NCI-H146 (cell line): ENCODE data around the gene IL5RA.

Source experiments
- DNase-seq: peaks from one replicate; lab custom pipeline; 2025; lab: John Stamatoyannopoulos, UW

IL5RA gene

DNA sequence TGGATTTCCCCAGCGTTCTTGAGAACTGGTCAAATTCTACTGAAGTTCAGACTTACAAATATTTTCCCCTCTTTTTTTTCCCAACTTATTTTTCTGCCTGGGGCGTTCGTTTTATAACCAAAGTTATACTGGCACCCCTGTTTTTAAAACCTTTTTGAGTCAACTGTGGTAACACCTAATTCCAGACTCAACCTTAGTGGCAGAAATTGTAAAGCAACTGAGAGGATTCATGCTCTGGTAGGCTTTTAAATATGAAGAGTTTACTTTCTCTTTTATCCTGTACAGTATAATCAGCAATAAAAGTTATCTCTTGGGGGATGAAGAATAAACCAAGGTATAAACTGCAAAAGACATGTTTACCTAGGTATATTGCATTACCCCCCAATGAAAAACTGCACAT is 2.3 kb downstream of the IL5RA start:
- DNase-seq: no peak

DNA sequence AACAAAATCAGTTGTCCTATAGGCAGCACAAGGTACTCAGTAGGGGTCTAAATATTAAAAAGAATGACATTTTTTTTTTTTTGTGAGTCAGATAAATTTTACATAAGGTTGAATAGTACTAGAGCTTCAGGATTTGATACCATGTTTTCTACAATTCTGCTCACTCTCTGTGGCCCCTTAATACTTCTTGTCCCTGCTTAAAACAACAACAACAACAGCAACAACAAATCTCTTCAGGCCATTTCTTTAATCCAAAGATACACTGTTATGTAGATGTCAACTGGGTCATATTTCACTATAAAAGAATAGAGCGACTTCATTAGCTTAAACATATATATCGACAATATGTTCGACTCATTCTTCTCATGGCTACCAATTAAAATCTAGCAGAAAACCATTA is 3.0 kb downstream of the IL5RA start:
- no peak for DNase-seq

DNA sequence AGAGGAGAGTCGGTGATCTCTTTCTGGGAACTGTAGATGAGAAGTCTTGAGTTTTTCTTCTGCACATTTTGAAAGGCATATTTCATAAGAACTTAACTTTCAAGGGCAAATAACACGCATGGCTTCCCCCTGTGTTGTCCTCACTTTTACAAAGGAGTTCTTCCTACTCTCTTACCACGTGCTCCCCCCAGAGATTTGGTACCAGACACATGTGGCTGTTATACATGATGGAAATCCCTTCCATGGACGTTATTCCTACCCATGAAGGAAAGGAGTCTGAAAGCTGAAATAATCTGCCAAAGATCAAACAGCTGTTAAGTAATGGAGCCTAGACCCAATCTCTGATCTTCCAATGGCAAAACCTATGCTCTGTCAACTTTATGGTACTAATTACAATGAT is 4.4 kb downstream of the IL5RA start:
- DNase-seq: no peak

DNA sequence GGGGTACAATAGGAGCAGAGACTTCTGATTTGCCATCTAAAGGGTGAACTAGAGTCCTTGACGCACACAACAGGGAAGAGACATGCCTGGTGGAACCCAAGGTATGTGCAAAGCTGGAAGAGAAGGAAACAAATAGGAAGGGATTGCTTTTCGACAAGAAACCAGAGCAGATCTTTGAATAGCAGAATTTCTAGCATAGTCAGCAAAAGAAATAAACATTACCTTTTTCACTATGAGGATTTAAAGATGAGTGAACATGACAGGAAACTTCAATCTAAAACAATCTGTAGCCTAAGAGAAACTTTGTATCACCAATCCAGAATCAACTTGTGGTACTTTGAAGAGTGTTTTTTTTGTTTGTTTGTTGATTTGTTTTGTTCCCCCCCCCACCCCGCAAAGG is 4.9 kb downstream of the IL5RA start:
- no peak for DNase-seq

DNA sequence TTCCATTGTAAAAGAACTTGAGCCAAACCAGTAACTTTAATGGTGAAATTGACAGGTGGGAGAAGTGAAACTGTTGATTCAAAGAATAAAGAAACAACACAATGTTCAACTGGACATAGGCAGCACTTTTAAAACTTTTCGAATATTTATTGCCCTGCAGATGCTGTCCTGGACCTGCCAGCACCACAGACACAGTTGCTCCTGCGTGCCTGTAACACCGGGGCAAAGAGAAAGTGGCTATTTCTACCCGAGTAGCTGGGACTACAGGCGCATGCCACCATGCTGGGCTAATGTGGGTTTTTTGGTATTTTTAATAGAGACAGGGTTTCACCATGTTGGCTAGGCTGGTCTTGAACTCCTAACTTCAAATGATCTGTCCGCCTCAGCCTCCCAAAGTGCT is 7.4 kb downstream of the IL5RA start:
- DNase-seq: no peak

DNA sequence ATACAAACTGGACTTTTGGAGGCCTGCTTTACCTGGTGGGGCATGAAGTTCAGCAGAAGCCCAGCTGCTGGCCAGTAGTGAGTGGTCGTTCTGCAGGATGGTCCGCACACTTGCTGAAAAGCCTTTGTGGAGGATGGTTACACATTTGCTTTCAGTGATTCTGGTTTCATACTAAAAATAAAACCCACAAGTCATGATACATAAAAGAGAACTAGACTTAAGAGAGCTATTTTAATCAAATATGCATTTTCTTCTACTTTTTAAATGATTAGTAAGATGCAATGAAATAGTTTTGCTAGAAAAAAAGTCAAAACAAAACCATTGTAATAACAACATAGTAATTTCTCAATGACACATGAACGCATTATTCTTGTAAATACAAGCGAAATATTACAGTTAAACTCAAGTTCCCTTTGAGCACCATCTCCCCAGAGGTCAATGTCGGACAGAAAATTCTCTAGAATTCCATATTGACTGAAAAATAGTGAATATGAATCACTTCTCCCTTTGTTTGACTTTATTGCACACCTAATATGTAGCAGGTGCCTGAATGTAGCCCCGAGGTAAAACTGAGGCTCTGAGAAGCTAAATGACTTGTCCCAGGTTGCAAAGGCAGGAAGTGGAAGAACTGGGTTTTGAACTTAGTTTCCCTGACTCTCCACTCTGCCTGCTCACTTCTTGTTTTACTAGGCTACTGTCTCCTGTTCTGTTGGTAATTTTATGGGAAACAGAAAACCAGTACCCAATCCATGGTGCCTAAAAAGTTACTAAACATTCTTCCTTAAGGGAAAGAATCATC is 8.3 kb downstream of the IL5RA start:
- DNase-seq: no peak

DNA sequence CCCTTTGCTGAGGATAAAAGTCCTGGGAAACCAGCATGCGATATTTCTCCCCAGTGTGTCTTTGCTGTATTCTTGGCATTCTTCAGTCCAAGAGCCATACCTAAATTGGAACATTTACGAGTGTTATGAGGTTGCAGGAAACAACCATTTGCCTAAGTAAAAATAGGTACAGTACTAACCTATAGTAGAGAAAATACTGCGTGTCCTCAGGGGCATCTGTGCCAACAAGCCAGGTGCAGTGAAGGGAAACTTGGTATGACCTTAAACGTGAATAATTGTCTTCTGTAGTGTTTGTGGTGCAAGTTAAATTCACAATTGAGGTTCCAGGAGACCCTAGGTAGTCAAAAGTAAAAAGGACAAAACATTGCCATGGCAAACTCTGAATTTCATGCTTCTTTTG is 12.2 kb downstream of the IL5RA start:
- no peak for DNase-seq

DNA sequence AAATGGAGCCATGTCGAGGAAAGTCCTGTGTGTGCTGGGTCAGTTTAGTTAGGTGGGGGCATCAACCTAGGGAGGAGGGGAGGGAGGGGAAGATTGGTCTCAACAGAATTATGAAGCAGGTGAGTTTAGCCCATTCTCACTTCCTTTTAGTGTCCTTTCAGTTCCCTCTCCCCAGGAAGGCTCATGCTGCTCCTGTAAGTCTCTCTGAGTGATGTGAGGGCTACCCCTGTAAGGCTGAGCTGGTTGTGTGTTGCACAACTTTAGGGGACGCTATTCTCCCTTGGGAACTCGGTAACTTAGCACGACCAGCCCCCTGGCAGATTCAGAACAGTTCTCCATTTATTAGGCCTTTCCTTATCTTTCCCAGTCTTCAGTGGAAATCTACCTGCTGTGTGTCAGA is 21.2 kb downstream of the IL5RA start:
- DNase-seq: no peak

DNA sequence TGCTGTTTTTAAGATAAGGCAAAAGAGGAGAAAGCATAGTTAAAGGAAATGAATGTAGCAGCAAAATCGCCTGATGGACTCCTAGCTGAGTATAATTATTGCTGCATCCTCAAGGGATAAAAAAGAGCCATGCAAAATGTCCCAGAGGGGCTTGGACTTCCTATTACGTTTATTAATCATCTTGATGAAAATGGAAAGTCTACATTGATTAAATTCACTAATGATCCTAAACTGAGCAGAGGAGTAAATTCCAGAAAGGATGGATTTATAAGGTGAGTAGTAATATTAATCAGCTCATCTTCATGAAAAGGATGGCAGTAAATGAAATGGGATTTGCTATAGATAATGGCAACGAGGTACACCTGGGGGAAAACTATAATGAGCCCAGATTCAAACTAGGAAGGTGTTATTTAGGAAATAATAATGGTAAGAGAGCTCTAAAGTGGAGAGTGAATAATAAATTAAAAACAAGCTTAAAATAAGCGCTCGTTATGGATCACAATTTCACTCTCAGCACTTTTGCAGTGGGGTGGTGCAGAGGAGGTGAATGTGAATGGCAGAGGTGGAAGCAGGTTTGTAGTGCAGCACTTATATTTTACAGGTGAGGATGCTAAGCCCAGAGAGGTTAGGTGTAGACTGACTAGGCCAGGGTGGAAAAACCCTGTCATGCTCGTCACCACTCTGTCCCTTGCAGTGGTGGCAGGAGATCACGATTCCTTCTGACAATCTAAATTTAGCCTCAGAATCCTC is 22.3 kb downstream of the IL5RA start:
- no peak for DNase-seq

DNA sequence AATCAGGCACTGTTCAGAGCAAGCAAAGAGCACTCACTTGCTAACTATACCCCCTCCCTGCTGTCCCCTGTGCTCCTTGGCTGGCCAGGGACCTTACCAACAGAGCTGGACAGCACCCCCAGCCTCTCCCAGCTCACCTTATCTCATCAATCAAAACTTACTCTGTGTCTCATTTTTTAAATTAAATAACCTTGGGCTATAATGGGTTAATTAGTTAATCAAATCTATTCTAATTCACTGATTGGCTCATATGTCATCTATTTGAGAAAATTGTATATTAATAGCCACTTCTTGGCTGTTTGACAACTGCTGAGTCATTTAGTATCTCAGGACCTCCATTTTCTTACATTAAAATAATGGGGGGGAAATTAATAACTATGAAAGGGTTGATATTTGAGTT is 22.9 kb downstream of the IL5RA start:
- DNase-seq: no peak

DNA sequence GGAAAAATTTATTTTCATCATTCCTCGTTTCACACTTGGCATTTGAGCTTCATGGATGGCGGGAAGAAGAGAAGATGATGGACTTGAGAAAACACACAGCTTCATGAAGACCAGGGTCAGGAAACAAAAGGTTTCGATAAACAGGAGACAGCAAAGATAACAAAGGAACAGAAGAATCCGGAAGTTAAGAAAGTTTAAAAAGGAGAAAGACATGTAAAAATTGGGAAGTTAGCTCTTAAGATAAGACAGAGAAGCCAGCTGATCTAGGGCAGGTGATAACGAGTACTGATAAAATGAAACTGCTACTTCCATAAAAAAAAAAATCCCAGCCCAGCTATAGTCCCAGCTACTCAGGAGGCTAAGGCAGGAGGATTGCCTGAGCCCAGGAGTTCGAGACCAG is 23.9 kb downstream of the IL5RA start:
- no peak for DNase-seq

DNA sequence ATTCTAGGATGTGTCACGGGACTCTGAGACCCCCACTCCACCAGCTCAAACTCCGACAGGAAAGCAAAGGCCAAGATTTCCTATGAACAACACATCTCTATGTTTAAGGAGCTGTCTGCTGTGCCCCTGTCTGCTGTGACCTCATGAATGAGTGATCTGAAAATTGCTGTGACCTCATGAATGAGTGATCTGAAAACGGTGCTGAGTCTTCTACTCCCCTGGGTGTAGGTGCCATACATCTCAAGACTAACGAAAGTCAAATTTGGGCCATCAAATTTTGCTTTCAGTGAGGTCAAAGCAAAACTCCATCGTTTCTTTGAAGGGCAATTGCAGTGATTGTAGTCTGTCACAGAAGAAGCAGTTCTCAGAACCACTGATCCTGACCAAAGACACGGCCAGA is 24.4 kb downstream of the IL5RA start:
- no peak for DNase-seq

DNA sequence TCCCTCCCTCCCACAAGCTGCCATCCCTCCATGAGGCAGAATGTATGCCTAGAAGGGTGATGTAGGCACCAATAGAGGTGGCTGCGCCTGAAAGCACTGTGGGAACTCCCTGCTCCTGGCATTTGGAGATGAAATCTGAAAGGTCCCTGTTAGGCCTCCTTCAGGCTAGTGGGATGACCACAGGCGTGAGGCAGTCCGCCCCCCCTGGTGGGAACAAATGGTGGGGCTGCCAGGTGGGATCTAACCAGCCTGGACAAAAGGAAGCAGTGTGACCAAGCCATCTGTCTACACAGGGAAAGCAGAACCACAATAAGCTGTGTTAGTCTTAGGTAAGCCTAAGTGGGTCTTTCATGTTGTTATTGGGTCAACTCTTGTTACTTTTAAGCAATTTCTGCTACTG is 25.3 kb downstream of the IL5RA start:
- DNase-seq: peak; percentile 48

DNA sequence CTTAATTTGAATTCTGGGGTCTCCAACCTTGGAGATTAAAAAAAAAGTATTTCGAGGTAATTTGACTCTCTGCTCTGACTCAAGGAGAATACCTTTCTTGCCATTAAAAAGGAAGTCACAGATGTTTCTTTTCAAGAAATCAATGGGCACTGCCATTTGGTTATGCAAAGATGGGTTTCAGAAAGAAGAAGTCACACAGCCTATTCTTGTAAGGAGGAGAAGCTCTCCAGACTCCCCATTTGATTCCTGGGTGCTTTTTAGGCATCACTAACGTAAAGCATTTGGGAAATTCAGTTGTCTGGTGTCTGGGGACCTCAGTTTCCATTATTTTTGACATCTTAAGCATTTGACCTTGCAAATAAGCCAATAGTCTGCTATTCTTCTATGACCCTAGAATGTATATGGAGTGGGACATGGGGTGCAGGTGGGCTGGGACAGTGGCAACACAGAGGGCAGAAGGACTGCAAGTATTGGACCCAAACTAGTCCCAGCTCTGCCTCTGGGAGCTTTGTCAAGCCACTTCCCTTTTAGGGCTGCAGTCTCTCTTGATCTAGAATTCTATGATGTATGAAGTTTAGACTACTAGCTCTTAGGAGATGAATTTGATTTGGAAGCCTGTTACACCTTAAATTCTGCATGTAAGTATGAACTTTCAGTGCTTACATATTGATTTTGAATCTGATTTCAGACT is 27.8 kb downstream of the IL5RA start:
- no peak for DNase-seq

DNA sequence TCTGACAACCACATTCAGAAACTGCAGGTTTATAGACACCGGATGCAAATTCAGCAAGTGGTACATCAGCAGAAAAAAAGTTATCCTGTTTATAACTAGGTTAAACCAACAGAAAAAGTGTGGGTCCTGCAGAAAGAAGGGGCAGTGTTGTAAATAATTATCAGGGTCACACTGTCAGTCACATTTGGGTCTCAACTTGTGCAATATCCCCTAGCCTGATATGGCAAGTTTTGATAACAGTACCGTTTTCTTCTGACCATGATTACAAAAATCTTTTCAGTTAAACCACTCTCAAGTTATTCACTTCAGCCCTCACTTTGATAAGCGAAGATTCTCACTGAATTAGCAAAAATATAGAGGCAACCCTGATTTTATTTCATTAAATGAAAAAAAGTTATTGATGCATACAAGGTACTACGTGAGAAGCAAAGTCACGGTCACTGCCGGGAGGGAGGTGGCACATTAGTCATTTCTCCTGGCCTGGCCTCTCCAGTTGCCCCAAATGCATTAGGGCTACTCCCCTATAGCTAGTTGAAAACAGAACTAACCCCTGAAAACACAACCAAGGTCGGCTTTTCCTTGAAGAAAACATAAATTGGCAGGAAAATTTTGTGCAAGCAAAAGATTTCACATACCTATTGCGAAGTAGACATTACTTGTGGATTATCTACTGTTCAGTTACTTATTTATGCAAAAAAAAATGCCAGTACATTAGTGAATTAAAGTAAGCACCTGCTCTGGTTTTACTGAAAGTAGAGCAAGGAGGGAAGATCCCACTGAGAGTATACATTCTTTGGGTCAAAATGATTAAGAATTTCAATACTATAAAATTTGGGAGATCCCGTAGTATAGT is 28.6 kb downstream of the IL5RA start:
- DNase-seq: no peak

DNA sequence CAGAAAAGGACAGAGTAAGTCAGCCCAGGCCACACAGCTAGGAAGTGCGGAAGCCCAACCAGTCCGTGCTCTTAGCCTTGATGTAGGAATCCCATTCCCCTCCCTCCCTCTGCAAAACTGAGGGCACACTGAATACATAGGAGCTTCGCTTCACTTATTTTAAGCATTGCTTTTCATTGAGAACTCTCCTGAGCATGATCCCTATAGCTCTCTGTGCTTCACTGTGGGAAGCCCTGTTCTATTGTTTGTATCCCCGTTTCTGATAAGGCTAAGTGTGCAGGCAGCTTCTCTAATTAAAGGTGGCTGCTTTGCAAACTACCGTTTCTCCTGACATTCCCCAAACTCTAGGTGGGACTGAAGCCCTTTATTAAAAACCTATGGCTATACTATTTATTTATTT is 29.9 kb downstream of the IL5RA start:
- peak; percentile 79 for DNase-seq

DNA sequence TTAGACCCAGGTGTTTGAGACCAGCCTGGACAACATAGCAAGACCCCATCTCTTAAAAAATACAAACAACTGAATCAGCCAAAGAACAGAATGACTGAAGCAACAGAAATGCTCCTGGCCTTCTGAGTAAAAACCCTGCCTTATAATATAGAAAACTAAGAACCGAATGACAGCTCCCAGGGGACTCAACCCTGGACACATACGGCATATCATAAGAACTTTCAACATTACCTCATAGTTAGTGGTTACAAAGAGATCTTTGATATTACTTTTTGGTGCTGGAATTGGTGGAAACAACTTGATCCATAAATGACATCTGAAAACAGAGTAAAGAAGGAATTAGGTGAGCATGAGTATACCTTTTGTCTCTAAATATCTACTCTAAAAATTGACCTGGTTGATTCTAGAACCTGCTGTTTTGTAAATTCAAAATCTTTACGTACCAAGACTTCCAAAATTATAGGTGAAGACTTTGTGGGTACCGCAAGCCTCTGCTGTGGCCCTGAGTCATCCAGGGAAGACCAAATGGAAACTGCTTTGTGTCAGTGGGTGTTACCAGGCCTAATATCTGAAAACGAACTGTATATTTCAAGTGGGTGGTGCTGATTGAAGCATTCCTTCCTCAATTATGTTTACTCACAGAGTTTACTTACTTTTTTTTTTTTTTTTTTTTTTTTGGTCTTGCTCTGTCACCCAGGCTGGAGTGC is 35.5 kb downstream of the IL5RA start:
- no peak for DNase-seq

DNA sequence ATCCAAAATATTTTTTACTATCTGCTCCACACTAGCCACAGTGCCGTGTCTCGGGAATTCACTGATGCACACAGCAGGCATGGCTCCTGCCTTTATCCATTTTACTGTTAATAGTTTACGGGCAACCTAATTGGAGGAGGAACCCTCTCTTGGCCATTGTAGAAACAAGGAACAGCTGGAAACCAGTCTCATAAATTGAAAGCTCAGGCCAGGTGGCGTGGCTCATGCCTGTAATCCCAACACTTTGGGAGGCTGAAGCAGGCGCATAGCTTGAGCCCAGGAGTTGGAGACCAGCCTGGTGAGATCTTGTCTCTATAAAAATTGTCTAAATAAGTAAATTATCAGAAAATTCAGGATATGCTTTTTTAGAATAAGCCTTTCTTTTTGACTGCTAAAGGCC is 39.0 kb downstream of the IL5RA start:
- DNase-seq: peak; percentile 64

DNA sequence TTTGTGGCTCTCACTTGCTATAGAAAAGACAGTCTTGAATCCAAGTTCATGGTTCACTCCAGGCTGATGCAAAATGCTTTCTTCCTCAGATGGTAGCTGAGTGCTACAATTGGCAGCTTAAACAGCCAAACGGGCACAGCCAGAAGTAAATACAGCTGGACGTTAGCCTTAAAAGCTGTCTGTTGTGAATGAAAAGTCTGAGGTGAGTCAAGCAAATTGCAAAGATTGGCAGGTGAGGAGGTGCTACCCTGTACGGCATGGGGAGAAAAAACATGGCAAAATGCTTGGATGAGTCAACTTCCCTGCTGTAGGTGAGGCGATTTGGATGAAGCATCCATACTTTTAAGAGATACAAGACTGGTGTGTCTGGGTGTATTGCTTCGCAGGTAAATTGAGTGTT is 40.5 kb downstream of the IL5RA start:
- DNase-seq: peak; percentile 51

DNA sequence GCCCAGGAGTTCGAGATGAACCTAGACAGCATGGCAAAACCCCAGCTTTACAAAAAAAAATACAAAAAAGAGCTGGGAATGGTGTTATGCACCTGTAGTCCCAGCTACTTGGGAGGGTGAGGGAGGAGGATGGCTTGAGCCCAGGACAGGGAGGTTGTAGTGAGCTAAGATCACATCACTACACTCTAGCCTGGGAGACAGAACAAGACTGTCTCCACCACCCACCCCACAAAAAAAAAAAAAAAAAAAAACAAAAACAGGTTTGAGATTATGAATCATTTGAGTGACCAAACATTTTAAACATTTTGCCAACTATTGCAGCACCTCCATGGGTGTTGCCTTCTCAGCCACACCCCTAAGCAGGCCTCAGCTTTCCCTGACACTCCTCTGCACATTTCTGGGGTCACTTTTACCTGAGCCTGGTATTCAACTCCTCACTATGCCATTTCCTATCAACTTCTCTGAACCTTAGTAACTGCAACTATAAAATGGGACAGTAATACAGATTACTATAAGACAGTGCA is 41.8 kb downstream of the IL5RA start:
- DNase-seq: no peak

DNA sequence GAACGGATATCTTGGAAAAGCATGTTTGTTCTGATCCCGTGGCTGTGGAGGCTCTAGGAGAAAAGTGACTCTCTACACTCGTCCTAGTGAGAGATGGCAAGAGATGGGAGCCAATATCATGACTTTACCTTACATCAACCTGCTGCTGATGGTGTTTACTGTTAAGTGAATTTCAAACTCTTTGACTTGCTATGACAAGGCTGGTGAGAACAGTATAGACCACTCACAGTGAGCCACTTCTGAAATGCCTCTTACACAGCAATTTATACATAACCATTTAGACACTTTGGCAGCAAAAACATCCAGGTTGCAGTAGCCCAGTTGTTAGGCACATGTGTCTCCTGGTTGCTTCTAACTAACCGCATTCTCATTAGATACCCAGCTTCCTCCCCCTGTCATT is 43.3 kb downstream of the IL5RA start:
- no peak for DNase-seq
